Fibroblast of lung (primary cell): ENCODE measurements around the gene MPP3.

ENCODE experiments used
- EZH2 ChIP-seq: IDR thresholded peaks from 2 replicates; pipeline ENCODE4 v1.5.1; 2012; ENCODE audit warnings: low read length, control low read depth, mild to moderate bottlenecking; ENCODE audit errors: missing control alignments
- TF ChIP-seq, protein P1 (sequence below), 2 donors: IDR thresholded peaks in 1 of 2; conservative IDR thresholded peaks in 1 of 2; 1 replicate in 1 of 2; 2 replicates in 1 of 2; pipeline ENCODE4 v1.5.1; 2011 to 2012; ENCODE audit warnings: low read length in 2 of 2, control low read depth in 1 of 2, inconsistent platforms in 1 of 2, low read depth in 1 of 2, mild to moderate bottlenecking in 1 of 2

DNA sequence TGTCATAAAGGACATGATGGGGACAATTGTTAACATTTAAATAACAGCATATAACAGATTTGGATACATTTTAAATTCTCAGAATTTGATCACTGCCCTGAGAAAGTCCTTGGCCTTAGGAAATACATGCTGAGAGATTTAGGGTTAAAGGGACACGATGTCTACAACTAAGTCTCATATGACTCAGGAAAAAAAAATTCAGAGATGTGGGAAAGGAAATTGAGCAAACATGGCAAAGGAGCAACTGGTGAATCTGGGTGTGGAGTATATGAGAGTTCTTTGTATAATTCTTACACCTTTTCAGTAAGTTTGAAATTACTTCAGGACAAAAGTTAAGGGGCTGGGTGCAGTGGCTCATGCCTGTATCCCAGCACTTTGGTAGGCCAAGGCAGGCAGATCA, 18.2 kb downstream of the MPP3 start:
- TF ChIP-seq, protein P1, sequence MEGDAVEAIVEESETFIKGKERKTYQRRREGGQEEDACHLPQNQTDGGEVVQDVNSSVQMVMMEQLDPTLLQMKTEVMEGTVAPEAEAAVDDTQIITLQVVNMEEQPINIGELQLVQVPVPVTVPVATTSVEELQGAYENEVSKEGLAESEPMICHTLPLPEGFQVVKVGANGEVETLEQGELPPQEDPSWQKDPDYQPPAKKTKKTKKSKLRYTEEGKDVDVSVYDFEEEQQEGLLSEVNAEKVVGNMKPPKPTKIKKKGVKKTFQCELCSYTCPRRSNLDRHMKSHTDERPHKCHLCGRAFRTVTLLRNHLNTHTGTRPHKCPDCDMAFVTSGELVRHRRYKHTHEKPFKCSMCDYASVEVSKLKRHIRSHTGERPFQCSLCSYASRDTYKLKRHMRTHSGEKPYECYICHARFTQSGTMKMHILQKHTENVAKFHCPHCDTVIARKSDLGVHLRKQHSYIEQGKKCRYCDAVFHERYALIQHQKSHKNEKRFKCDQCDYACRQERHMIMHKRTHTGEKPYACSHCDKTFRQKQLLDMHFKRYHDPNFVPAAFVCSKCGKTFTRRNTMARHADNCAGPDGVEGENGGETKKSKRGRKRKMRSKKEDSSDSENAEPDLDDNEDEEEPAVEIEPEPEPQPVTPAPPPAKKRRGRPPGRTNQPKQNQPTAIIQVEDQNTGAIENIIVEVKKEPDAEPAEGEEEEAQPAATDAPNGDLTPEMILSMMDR (conservative IDR thresholded peaks at IDR 0.05 in 1 of 2, IDR thresholded peaks at IDR 0.05 in 1 of 2; ENCODE audit: low read depth in 1 of 2, low read length in 2 of 2), result no peak
- no peak for TF ChIP-seq EZH2
